GM23248 (cell line): ENCODE results near the gene NCAM1.

Experiments used
- EZH2 ChIP-seq: fragments of 200-600 bp; sonication (generic); IDR thresholded peaks from 2 replicates; pipeline ENCODE4 v1.6.1; 2018; ENCODE audit warnings: antibody characterized with exemption, mild to moderate bottlenecking; ENCODE audit not compliant: insufficient read depth, poor library complexity, severe bottlenecking
- EZH2phosphoT487 ChIP-seq: fragments of 200-600 bp; sonication (generic); IDR thresholded peaks from 2 replicates; pipeline ENCODE4 v1.6.1; 2018; ENCODE audit warnings: antibody characterized with exemption, moderate library complexity, mild to moderate bottlenecking, low read depth; ENCODE audit not compliant: insufficient read depth

DNA sequence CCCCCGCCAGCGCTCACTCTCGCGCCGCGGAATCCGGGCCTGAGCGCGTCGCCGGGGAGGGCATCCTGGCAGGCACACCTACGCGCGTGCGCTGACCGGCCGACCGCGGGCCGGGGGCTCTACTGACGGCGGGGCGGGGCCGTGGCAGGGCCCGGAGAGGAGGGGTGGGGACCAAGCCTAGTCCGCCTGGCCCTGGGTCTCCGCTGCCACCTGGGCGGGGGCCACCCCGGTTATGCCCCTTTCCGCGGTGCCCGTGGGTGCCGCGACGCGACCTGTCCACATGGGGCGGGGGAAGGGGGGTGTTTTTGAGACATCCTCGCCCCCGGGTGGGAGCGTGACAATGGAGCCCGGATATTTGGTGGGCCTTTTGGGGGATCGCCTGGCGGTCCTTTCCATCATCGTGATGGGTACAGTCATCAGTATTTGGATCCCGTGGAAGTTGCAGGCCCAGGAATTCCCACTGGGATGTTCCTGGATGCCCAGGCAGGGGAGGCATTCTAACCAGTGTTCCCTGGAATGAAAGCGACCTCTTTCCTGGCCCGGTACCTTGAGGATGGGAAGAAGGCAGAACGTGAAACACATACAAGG, 2.2 kb downstream of the NCAM1 start:
- TF ChIP-seq EZH2 (no peak), EZH2phosphoT487 (no peak)
